ENCODE results near the gene ADAP1. TPM values are rescaled to one million over a fixed set of nuclear protein-coding genes. Genes with fewer than 3 reads are reported as not detected.
"Not testable (repeated sequence)": the region's sequence is repeated elsewhere in the genome, so short reads cannot be mapped to it uniquely, and the experiment has no call there.

ADAP1 gene
- total RNA-seq, 1 donor from 2014 or later, result 10.0 TPM

DNA sequence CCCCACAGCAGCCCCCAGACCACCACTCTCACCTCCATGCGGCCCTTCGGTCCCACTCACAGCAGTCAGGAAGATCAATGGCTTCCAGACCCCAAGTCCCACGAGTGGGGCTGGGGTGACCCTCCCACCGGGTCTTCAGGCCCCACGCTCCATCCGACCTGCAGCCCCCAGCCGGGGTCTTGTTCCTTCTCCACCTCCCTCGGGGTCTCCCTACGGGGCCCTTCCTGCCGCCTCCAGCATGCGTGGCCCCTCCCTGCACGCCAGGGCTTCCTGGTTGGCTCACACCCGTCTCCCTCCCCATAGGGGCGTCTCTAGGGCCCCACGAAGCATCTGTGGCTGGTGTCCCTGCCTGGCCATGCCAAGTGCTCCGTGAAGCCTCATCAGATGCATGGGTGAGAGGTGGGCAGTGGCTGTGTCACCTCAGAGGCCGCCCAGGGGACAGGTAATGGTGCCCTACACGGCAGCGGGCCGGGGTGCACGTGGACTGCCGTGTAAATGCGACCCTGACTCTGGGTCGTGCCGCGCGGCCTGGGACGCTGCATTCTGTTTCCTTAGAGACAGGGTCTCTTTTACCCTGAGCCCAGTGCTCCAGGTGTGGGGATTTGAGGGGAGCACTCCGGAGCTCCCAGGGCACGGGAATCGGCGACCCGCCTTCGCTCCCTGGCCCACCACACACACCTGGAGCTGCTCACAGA is 19.9 kb downstream of the ADAP1 start:
- intact Hi-C loops (cut with DNase I), result no loop called here
- DNase-seq (ENCODE audit: missing footprints) (peak; percentile 54), ATAC-seq (no peak)

DNA sequence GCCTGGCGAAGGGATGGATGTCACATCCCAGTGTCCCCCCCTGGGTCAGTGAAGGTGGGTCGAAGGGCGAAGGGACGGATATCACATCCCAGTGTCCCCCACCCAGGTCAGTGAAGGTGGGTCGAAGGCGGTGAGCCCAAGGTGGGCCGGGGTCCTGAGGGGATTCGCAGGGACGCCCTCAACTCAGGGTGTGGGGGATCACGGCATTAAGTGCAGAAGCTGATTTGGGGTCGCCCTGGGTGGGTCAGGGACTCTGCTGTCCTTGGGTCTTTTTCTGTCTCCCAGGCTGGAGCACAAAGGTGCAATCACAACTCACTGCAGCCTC is 21.9 kb downstream of the ADAP1 start:
- no peak for ATAC-seq
- intact Hi-C loops (cut with DNase I), result no loop called here
- DNase-seq (ENCODE audit: missing footprints), result peak; percentile 9

DNA sequence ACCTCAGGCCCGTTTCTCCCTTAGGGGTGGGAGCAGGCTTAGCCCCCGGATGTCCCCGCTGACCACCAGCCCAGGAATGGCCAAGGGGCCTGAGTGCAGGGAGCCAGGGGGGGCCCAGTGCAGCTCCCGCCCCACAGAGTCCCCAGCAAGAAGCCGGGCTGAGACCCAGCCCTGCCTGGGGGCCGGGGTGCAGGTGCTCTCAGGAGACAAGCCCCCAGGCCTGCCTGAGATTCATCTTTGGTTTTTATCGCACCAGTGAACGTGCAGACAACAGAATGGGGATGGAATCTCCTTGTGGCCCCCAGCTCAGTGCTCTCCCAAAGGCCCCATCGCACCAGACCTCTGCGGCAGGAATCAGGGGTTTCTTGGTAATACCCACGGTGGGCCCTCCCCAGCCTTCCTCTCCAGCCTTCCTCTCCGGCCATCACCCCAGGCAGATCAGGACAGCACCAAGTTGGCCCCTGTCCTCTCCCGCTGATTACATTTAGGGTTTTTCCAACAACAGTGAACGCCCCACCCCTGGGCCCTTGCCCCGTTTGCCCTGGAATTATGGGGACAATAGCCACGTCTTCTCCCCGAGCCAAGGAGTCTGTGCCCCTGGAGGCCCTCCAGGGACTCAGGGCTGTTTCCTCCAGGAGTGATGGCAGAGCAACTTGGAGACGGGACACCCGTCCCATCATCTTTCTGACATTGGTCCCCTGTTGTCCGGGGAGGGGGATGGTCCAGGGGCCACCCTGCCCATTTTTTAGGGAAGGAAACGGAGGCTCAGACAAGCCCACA is 22.4 kb downstream of the ADAP1 start:
- ATAC-seq (no peak), DNase-seq (ENCODE audit: missing footprints) (peak; percentile 21)
- intact Hi-C loops (cut with DNase I), result no loop called here

GRCh38 chr7:930975-931758 is 23.3 kb downstream of the ADAP1 start:
- DNase-seq (ENCODE audit: missing footprints), result peak; percentile 50
- intact Hi-C loops (cut with DNase I), result no loop called here
- no peak for ATAC-seq

DNA sequence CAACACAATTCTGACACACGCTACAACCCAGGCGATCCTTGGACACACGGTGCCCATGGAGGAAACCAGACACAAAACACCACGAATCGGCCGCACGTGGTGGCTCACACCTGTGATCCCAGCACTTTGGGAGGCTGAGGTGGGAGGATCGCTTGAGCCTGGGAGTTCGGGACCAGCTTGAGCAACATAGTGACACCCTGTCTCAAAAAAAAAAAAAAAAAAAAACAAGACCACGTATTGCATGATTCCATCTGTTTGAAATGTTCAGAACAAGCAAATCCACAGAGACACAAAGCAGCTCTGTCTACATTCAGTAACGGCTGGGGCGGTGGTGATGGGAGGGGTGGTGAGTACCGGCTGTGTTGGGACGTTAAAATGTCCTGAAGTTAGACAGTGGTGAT is 25.2 kb downstream of the ADAP1 start:
- no peak for ATAC-seq

GRCh38 chr7:927031-927671 is 27.3 kb downstream of the ADAP1 start:
- intact Hi-C loops (cut with DNase I), result no loop called here
- DNase-seq (ENCODE audit: missing footprints) (peak; percentile 30), ATAC-seq (no peak)

More for the DNA sequence above, 25.2 kb downstream of the ADAP1 start:
- peak; percentile 49 for DNase-seq (ENCODE audit: missing footprints)
- intact Hi-C loops (cut with DNase I), result no loop called here

DNA sequence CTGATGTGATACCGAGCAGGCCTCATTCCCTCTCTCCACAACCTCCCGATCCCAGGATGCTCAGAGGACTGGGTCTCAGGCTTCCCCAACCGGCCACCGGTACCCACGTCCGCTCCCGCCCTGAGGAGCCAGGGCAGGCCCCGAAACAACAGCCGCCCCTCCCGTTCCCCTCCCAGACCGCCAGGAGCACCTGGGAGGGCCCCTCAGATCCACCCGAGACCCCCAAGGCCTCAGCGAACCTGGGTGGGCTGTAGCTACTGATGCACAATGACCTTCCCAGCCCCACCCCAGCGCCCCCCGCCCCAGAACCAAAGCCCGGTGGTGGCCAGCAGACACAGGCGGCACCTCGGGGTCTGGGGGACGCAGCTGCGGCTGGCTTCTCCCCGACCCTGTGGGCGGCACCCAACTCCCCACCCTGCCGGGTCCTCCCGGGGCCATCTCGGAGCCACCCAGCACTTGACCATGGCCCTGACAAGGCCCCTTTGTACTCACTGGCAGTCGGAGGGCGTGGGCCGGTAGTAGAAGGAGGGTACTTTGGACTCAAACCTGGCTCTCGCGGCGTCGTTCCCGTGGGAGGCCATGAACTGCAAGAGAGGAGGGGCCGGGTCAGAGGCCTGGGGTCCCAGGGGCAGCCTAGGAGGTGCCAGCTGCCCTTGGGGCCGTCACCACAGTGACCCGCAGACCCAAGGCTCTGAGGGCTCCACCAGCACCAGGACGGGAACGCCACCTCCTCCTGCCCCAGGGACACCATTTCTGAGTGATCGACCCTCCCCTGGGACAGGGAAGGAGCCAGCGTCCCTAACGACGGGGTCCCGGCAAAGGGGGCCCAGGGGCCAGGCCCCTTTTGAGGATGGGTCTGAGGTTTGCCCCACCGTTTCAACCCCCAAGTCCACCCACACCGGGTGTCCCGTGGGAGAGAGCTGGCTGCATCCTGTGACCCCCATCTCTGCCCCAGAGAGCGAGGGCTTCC is 28.1 kb downstream of the ADAP1 start:
- DNase-seq (ENCODE audit: missing footprints) (peak; percentile 45), ATAC-seq (no peak)
- intact Hi-C loops (cut with DNase I), result no loop called here

- DNase-seq (ENCODE audit: missing footprints) (peak; percentile 72), ATAC-seq (no peak)
- intact Hi-C loops (cut with DNase I), result loop anchor here (2.0 kb wide), 1 partner anchor 53 kb away; no protein-coding TSS in a partner anchor
These were observed 28.9 kb downstream of the ADAP1 start for GRCh38 chr7:925601-926000.

- ATAC-seq, result no peak
- DNase-seq (ENCODE audit: missing footprints), result peak; percentile 63
- intact Hi-C loops (cut with DNase I), result loop anchor here (2.0 kb wide), 1 partner anchor 54 kb away; no protein-coding TSS in a partner anchor
These were observed 29.8 kb downstream of the ADAP1 start for GRCh38 chr7:924541-925231.

- intact Hi-C loops (cut with DNase I), result loop anchor here (2.0 kb wide), 1 partner anchor 55 kb away; no protein-coding TSS in a partner anchor
- DNase-seq (ENCODE audit: missing footprints), result peak; percentile 71
These were observed 30.4 kb downstream of the ADAP1 start for GRCh38 chr7:924042-924441.

GRCh38 chr7:923108-924041 is 31.1 kb downstream of the ADAP1 start:
- DNase-seq (ENCODE audit: missing footprints) (peak; percentile 89), ATAC-seq (peak; percentile 40)
- intact Hi-C loops (cut with DNase I), result loop anchor here (2.0 kb wide), 1 partner anchor 55 kb away; no protein-coding TSS in a partner anchor

More at GRCh38 chr7:924042-924441, 30.4 kb downstream of the ADAP1 start:
- not testable (repeated sequence) for ATAC-seq

DNA sequence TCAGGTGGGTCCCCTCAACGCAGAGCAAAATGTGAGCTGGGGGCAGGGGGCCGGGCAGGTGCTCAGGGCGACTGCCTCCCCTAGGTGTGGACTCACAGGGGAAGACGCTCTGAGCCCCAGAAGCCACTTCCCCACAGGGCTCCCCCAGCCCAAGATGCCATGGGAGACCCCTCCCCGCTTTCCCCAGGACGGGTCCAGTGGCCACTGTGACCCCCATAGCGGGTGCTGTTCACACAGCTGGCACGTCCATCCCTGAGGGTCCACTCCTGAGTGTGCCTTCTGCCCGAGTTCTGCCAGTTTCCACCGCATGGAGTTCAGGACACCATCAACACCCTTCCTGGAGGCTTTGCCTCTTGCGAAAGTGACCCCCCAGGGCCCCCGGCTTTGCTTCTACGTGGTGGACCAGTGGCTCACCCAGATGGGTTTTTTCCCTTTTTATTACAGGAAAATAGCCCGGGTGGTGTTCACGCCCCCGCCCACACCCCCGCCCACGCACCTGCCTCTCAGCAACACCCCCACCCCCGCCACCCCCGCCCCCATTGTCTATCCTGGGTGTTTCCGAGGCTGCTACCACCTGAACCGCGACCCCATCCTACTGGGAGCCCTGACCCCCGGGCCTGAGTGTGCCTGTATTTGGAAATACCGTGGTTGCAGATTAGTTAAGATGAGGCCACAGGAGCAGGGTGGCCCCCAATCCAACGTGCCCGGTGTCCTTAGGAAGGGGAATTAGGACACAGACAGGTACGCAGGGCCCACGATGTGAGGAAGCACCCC is 32.0 kb downstream of the ADAP1 start:
- no peak for ATAC-seq
- peak; percentile 57 for DNase-seq (ENCODE audit: missing footprints)
- intact Hi-C loops (cut with DNase I), result no loop called here

GRCh38 chr7:921581-922333 is 32.7 kb downstream of the ADAP1 start:
- no peak for ATAC-seq
- intact Hi-C loops (cut with DNase I), result no loop called here
- peak; percentile 72 for DNase-seq (ENCODE audit: missing footprints)

GRCh38 chr7:921071-921461 is 33.4 kb downstream of the ADAP1 start:
- no peak for DNase-seq (ENCODE audit: missing footprints)
- intact Hi-C loops (cut with DNase I), result no loop called here
- no peak for ATAC-seq
